Measurements from ENCODE around the gene CACNA1D. TPM values are rescaled to one million over a fixed set of nuclear protein-coding genes. Genes with fewer than 3 reads are reported as not detected.

CACNA1D gene
- total and polyA plus RNA-seq, 2 donors, result 0.57 to 0.66 TPM

DNA sequence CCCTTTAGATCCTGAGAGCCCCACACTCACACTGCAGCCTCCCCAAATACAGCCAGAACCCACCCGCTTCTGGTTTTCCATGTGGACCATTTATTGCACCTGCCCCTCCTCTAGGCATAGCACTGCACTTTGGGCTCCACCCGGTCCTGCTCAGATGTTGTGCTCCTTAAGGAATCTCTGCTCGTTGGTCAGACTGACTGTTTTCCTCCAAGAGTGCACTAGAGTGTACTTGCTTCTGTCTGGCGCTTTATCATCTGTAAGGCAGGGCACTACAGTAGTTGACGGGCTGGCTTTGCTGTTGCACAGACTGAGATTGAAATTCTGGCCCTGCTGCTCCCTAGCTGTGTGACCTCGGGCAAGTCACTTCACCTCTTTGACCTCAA, 124.1 kb downstream of the CACNA1D start:
- no peak for DNase-seq (ENCODE audit: low read depth in 6 of 9, low spot score in 9 of 9)
- Histone ChIP-seq H3K36me3 (ENCODE audit: control insufficient read depth in 2 of 2, insufficient read depth in 2 of 2, low read length in 1 of 2) (no peaks in the 10 kb centered on the region), H3K4me1 (ENCODE audit: control insufficient read depth in 2 of 2, insufficient read depth in 2 of 2, low read length in 2 of 2) (no peaks in the 10 kb centered on the region), H3K27me3 (ENCODE audit: control insufficient read depth in 2 of 2, insufficient read depth in 1 of 2, low read length in 1 of 2) (peaks cover 0 to 6% of the 10 kb centered on the region in 2 donors), H3K4me3 (ENCODE audit: low read length in 2 of 2) (no peak overlapping the region), H3K27ac (ENCODE audit: low read depth in 1 of 2, low read length in 1 of 2) (no peak overlapping the region), H3K9me3 (ENCODE audit: control insufficient read depth in 2 of 2, insufficient read depth in 1 of 2, low read length in 1 of 2) (no peaks in the 10 kb centered on the region)
- 88% methylated on average over 6 of the region's 6 CpGs for whole genome bisulfite sequencing

DNA sequence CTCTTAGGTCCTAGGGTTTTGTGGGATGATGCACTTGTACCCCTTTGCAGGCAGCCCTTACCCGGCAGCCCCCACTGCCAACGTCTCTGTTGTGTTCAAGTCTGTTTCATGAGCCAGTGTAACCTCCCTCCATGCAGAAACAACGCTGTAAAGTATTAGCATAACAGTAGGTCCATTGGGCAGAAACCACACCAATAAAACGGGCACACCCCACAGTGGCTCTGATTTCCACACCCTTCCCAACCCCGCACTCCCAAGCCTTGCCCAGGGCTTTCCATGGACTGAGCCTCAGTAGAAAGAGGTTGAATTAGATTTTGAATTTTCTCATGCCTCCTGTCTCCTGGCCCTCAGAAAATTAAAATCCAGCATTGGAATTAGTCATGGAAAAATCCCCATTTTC, 124.5 kb downstream of the CACNA1D start:
- WGBS, result 88% methylated on average over 5 of the region's 5 CpGs
- H3K27me3 ChIP-seq (ENCODE audit: control insufficient read depth in 2 of 2, insufficient read depth in 1 of 2, low read length in 1 of 2), result peaks cover 0 to 6% of the 10 kb centered on the region in 2 donors
- H3K9me3 ChIP-seq (ENCODE audit: control insufficient read depth in 2 of 2, insufficient read depth in 1 of 2, low read length in 1 of 2), result no peaks in the 10 kb centered on the region

DNA sequence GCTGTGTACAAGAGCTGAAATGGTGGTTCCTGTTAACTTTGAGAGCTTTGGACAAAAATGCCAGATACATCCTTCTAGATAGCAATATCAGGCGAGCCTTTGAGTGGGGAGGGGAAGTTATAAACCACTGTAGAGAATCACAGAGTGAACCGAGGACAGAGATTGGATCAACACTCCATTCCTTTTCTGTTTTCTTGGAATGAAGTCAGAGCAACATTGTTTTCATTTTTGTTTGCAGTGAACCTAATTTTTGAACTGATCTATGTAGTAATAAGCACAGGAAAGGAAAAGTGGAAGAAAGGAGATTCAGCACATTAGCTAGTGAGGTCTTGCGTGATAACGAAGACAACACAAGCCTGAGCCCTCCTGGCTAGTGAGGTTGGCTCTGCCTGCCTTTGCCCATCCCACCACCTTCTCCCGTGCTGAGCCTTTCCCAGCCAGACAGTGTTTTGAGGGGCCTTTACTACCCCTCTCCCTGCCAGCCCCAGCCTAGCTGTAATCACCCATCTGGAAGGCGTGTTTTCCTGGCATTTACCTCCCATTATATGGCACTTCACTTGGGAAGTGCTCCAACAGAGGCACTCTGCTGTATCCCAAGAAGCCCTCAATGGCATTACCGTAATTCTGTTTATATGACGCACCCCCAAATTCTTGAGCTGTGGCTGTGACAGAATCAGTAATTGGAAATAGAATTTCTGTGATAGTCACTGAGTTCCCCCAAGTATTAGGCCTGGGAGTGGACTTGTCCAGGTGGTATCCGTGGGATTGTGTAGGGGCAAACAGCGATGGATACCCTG, 129.8 kb downstream of the CACNA1D start:
- Histone ChIP-seq H3K4me3 (ENCODE audit: low read length in 2 of 2) (no peak overlapping the region), H3K27ac (ENCODE audit: low read depth in 1 of 2, low read length in 1 of 2) (no peak overlapping the region), H3K27me3 (ENCODE audit: control insufficient read depth in 2 of 2, insufficient read depth in 1 of 2, low read length in 1 of 2) (peaks cover 0 to 2% of the 10 kb centered on the region in 2 donors), H3K9me3 (ENCODE audit: control insufficient read depth in 2 of 2, insufficient read depth in 1 of 2, low read length in 1 of 2) (no peaks in the 10 kb centered on the region), H3K4me1 (ENCODE audit: control insufficient read depth in 2 of 2, insufficient read depth in 2 of 2, low read length in 2 of 2) (no peaks in the 10 kb centered on the region), H3K36me3 (ENCODE audit: control insufficient read depth in 2 of 2, insufficient read depth in 2 of 2, low read length in 1 of 2) (no peaks in the 10 kb centered on the region)
- 83% methylated on average over 10 of the region's 10 CpGs for WGBS
- no peak for DNase-seq (ENCODE audit: low read depth in 6 of 9, low spot score in 9 of 9)

More for the DNA sequence above, 124.5 kb downstream of the CACNA1D start:
- H3K36me3 ChIP-seq (ENCODE audit: control insufficient read depth in 2 of 2, insufficient read depth in 2 of 2, low read length in 1 of 2), result no peaks in the 10 kb centered on the region
- no peak overlapping the region for H3K4me3 ChIP-seq (ENCODE audit: low read length in 2 of 2)
- no peaks in the 10 kb centered on the region for H3K4me1 ChIP-seq (ENCODE audit: control insufficient read depth in 2 of 2, insufficient read depth in 2 of 2, low read length in 2 of 2)
- H3K27ac ChIP-seq (ENCODE audit: low read depth in 1 of 2, low read length in 1 of 2), result no peak overlapping the region
- DNase-seq (ENCODE audit: low read depth in 6 of 9, low spot score in 9 of 9), result no peak

GRCh38 chr3:53626876-53627275, 132.5 kb downstream of the CACNA1D start:
- Histone ChIP-seq H3K27ac (ENCODE audit: low read depth in 1 of 2, low read length in 1 of 2) (no peak overlapping the region), H3K4me3 (ENCODE audit: low read length in 2 of 2) (no peak overlapping the region), H3K4me1 (ENCODE audit: control insufficient read depth in 2 of 2, insufficient read depth in 2 of 2, low read length in 2 of 2) (no peaks in the 10 kb centered on the region), H3K36me3 (ENCODE audit: control insufficient read depth in 2 of 2, insufficient read depth in 2 of 2, low read length in 1 of 2) (no peaks in the 10 kb centered on the region), H3K9me3 (ENCODE audit: control insufficient read depth in 2 of 2, insufficient read depth in 1 of 2, low read length in 1 of 2) (no peaks in the 10 kb centered on the region), H3K27me3 (ENCODE audit: control insufficient read depth in 2 of 2, insufficient read depth in 1 of 2, low read length in 1 of 2) (peaks cover 0 to 2% of the 10 kb centered on the region in 2 donors)
- 78% methylated on average over 3 of the region's 3 CpGs for WGBS
- no peak for DNase-seq (ENCODE audit: low read depth in 6 of 9, low spot score in 9 of 9)

GRCh38 chr3:53628536-53629401, 134.4 kb downstream of the CACNA1D start:
- no peak overlapping the region for H3K27ac ChIP-seq (ENCODE audit: low read depth in 1 of 2, low read length in 1 of 2)
- no peaks in the 10 kb centered on the region for H3K36me3 ChIP-seq (ENCODE audit: control insufficient read depth in 2 of 2, insufficient read depth in 2 of 2, low read length in 1 of 2)
- peak in 2 of 9 donors; percentile 4 to 9 for DNase-seq (ENCODE audit: low read depth in 6 of 9, low spot score in 9 of 9)
- no peak overlapping the region for H3K4me3 ChIP-seq (ENCODE audit: low read length in 2 of 2)
- H3K9me3 ChIP-seq (ENCODE audit: control insufficient read depth in 2 of 2, insufficient read depth in 1 of 2, low read length in 1 of 2), result no peaks in the 10 kb centered on the region
- peaks cover 0 to 2% of the 10 kb centered on the region in 2 donors for H3K27me3 ChIP-seq (ENCODE audit: control insufficient read depth in 2 of 2, insufficient read depth in 1 of 2, low read length in 1 of 2)
- WGBS, result 72% methylated on average over 10 of the region's 10 CpGs
- H3K4me1 ChIP-seq (ENCODE audit: control insufficient read depth in 2 of 2, insufficient read depth in 2 of 2, low read length in 2 of 2), result no peaks in the 10 kb centered on the region

DNA sequence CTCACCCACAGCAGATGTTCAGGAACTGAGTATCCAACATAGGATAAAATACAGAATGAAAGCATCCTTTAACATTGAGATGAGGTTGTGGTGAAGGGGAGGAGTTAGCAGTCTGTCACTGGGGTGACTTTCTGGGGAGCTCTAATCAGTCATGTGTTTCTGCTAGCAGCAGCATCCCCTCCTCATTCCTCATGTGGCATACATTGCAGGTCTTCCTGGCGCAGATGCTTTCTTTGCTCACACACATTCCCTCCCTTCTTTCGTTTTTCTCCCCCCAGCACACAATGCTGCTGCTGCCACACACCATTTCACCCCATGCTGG, 135.0 kb downstream of the CACNA1D start:
- H3K4me1 ChIP-seq (ENCODE audit: control insufficient read depth in 2 of 2, insufficient read depth in 2 of 2, low read length in 2 of 2), result no peaks in the 10 kb centered on the region
- WGBS, result 96% methylated on average over 2 of the region's 2 CpGs
- H3K4me3 ChIP-seq (ENCODE audit: low read length in 2 of 2), result no peak overlapping the region
- H3K36me3 ChIP-seq (ENCODE audit: control insufficient read depth in 2 of 2, insufficient read depth in 2 of 2, low read length in 1 of 2), result no peaks in the 10 kb centered on the region
- no peak overlapping the region for H3K27ac ChIP-seq (ENCODE audit: low read depth in 1 of 2, low read length in 1 of 2)
- peaks cover 0 to under 1% of the 10 kb centered on the region in 2 donors for H3K27me3 ChIP-seq (ENCODE audit: control insufficient read depth in 2 of 2, insufficient read depth in 1 of 2, low read length in 1 of 2)
- H3K9me3 ChIP-seq (ENCODE audit: control insufficient read depth in 2 of 2, insufficient read depth in 1 of 2, low read length in 1 of 2), result no peaks in the 10 kb centered on the region
- no peak for DNase-seq (ENCODE audit: low read depth in 6 of 9, low spot score in 9 of 9)

DNA sequence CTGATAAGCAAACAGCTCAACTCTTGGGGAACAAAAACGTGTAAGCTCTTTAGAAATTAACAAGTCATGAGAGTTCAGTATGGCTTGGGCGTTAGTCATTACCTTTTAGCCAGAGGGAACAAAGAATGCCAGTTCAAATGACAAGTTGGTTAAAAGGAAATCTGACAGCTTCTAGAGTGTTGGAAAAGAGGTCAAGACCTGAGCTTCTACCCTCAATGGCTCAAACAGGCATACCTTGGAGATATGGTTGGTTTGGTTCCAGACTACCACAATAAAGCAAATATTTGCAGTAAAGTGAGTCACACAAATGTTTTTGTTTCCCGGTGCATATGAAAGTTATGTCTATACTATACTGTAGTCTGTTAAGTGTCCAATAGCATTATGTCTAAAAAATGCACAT, 136.1 kb downstream of the CACNA1D start:
- Histone ChIP-seq H3K9me3 (ENCODE audit: control insufficient read depth in 2 of 2, insufficient read depth in 1 of 2, low read length in 1 of 2) (no peaks in the 10 kb centered on the region), H3K36me3 (ENCODE audit: control insufficient read depth in 2 of 2, insufficient read depth in 2 of 2, low read length in 1 of 2) (no peaks in the 10 kb centered on the region), H3K4me3 (ENCODE audit: low read length in 2 of 2) (no peak overlapping the region), H3K27me3 (ENCODE audit: control insufficient read depth in 2 of 2, insufficient read depth in 1 of 2, low read length in 1 of 2) (peaks cover 0 to under 1% of the 10 kb centered on the region in 2 donors), H3K4me1 (ENCODE audit: control insufficient read depth in 2 of 2, insufficient read depth in 2 of 2, low read length in 2 of 2) (no peaks in the 10 kb centered on the region), H3K27ac (ENCODE audit: low read depth in 1 of 2, low read length in 1 of 2) (no peak overlapping the region)
- 93% methylated on average over 3 of the region's 3 CpGs for WGBS
- DNase-seq (ENCODE audit: low read depth in 6 of 9, low spot score in 9 of 9), result no peak

DNA sequence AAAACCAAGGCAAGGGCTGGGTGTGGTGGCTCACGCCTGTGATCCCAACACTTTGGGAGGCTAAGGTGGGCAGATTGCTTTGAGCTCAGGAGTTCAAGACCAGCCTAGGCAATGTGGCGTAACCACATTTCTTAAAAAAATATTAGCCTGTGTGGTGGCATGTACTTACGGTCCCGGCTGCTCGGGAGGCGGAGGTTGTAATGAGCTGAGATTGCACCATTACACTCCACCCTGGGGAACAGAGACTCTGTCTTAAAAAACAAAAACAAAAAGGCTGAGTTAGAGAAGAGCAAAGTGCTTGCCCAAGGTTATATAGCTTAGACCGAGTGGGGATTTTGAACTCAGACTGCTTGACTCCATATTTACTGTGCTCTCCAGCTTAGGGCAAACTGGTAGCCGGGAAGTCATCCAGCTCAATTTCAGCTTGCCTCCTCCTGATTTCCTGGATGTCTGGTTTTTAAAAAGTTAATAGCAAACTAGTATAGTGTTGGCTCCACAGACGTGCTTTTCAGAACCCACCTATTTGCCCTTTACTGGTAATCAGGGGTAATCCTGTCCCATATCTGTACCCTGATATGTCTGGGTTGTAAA, 138.9 kb downstream of the CACNA1D start:
- no peaks in the 10 kb centered on the region for H3K4me1 ChIP-seq (ENCODE audit: control insufficient read depth in 2 of 2, insufficient read depth in 2 of 2, low read length in 2 of 2)
- H3K4me3 ChIP-seq (ENCODE audit: low read length in 2 of 2), result no peak overlapping the region
- H3K27ac ChIP-seq (ENCODE audit: low read depth in 1 of 2, low read length in 1 of 2), result no peak overlapping the region
- H3K27me3 ChIP-seq (ENCODE audit: control insufficient read depth in 2 of 2, insufficient read depth in 1 of 2, low read length in 1 of 2), result peaks cover 0 to 5% of the 10 kb centered on the region in 2 donors
- WGBS, result 98% methylated on average over 9 of the region's 9 CpGs
- DNase-seq (ENCODE audit: low read depth in 6 of 9, low spot score in 9 of 9), result no peak
- H3K9me3 ChIP-seq (ENCODE audit: control insufficient read depth in 2 of 2, insufficient read depth in 1 of 2, low read length in 1 of 2), result no peaks in the 10 kb centered on the region
- H3K36me3 ChIP-seq (ENCODE audit: control insufficient read depth in 2 of 2, insufficient read depth in 2 of 2, low read length in 1 of 2), result no peaks in the 10 kb centered on the region

DNA sequence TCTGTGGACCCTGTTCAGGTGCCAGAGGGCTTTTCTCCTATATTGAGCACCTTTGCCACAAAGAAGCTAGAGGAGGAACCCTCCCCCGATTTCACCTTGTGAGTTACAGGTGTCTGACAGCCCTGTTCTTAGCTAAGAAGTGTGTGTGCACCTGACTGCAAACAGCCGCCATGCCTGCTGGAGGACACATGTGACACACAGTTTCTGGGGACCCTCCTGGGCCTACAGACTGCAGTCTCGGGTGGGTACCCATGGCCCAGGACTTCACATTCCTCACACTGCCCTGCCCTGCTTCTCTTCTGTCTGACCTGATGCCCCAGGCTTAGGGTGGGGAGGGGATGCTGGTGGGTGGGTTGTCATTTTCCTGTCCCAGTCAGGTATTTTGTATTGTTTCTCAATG, 140.6 kb downstream of the CACNA1D start:
- DNase-seq (ENCODE audit: low read depth in 6 of 9, low spot score in 9 of 9), result no peak
- H3K4me1 ChIP-seq (ENCODE audit: control insufficient read depth in 2 of 2, insufficient read depth in 2 of 2, low read length in 2 of 2), result no peaks in the 10 kb centered on the region
- no peak overlapping the region for H3K27ac ChIP-seq (ENCODE audit: low read depth in 1 of 2, low read length in 1 of 2)
- no peaks in the 10 kb centered on the region for H3K36me3 ChIP-seq (ENCODE audit: control insufficient read depth in 2 of 2, insufficient read depth in 2 of 2, low read length in 1 of 2)
- 94% methylated on average over 3 of the region's 3 CpGs for WGBS
- no peak overlapping the region for H3K4me3 ChIP-seq (ENCODE audit: low read length in 2 of 2)
- no peaks in the 10 kb centered on the region for H3K9me3 ChIP-seq (ENCODE audit: control insufficient read depth in 2 of 2, insufficient read depth in 1 of 2, low read length in 1 of 2)
- H3K27me3 ChIP-seq (ENCODE audit: control insufficient read depth in 2 of 2, insufficient read depth in 1 of 2, low read length in 1 of 2), result peaks cover 0 to 5% of the 10 kb centered on the region in 2 donors
